ENCODE measurements around the gene APP. TPM values are rescaled to one million over a fixed set of nuclear protein-coding genes. Genes with fewer than 3 reads are reported as not detected.

The APP gene
- total RNA-seq, 1 donor from 2014 or later = 1,137 TPM

DNA sequence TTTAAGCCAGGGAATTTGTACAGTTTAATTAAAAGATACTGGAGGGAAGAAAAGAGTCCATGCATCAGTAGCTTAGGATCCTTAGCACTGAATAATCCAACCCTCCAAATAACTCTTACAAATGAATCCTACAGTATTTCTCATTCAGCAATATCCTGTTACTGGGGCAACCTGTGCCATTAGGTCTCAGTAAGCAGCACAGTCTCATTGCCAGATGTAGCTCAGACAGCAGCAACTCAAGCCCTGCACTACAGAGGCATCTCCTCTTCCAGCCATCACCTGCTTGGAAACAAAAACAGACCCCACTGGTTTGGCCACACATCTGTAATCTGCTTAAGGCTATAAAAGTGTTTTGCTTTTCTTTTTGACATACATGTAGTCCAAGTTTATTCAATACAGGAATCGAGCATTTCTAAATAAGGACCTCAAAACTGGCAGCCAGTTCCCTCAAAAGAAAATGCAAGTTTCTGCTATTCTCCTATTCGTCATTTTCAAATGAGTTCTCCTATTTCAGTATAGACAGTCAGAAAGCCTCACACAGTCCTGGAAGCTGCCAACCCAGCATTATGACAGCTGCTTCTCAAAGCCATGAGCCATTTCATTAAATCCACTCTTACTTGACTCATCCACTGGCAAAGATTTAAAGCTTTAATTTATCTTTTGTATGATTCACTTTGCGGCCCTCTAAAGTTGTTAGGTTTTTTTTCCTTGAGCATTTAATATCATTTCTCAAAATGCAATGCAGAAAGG lies 129.0 kb downstream of the APP start:
- no peaks in the 10 kb centered on the region for H3K27me3 Mint-ChIP-seq (ENCODE audit: unreplicated experiment)
- peaks cover 24% of the 10 kb centered on the region for H3K36me3 Mint-ChIP-seq (ENCODE audit: low read depth, unreplicated experiment)
- peaks cover 10% of the 10 kb centered on the region for H3K4me1 Mint-ChIP-seq (ENCODE audit: unreplicated experiment)
- H3K9me3 Mint-ChIP-seq (ENCODE audit: unreplicated experiment) = no peaks in the 10 kb centered on the region
- TF ChIP-seq, protein P1, sequence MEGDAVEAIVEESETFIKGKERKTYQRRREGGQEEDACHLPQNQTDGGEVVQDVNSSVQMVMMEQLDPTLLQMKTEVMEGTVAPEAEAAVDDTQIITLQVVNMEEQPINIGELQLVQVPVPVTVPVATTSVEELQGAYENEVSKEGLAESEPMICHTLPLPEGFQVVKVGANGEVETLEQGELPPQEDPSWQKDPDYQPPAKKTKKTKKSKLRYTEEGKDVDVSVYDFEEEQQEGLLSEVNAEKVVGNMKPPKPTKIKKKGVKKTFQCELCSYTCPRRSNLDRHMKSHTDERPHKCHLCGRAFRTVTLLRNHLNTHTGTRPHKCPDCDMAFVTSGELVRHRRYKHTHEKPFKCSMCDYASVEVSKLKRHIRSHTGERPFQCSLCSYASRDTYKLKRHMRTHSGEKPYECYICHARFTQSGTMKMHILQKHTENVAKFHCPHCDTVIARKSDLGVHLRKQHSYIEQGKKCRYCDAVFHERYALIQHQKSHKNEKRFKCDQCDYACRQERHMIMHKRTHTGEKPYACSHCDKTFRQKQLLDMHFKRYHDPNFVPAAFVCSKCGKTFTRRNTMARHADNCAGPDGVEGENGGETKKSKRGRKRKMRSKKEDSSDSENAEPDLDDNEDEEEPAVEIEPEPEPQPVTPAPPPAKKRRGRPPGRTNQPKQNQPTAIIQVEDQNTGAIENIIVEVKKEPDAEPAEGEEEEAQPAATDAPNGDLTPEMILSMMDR (IDR thresholded peaks at IDR 0.05; ENCODE audit: unreplicated experiment) = no peak
- H3K27ac Mint-ChIP-seq (ENCODE audit: unreplicated experiment) = peak overlapping the region; percentile 20
- no peak overlapping the region for H3K4me3 Mint-ChIP-seq (ENCODE audit: unreplicated experiment)
- DNase-seq (ENCODE audit: low spot score) = no peak

DNA sequence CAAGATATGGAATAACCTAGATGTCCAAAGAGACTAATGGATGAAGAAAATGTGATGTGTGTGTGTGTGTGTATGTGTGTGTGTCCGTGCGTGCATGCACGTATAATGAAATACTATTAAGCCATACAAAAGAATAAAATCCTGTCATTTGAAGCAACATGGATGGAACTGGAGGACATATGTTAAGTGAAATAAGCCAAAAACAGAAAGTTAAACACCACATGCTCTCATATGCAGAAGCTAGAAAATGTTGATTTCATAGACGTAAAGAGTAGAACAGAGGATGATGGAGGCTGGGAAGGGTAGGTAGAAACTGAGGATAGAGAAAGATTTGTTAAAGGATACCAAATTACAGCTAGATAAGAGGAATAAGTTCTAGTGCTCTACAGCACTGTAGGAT lies 133.7 kb downstream of the APP start:
- H3K36me3 Mint-ChIP-seq (ENCODE audit: low read depth, unreplicated experiment) = peaks cover 33% of the 10 kb centered on the region
- H3K4me1 Mint-ChIP-seq (ENCODE audit: unreplicated experiment) = peaks cover 44% of the 10 kb centered on the region
- TF ChIP-seq, protein P1 (IDR thresholded peaks at IDR 0.05; ENCODE audit: unreplicated experiment) = no peak
- DNase-seq (ENCODE audit: low spot score) = no peak
- H3K27ac Mint-ChIP-seq (ENCODE audit: unreplicated experiment) = peak overlapping the region; percentile 36
- no peaks in the 10 kb centered on the region for H3K9me3 Mint-ChIP-seq (ENCODE audit: unreplicated experiment)
- H3K4me3 Mint-ChIP-seq (ENCODE audit: unreplicated experiment) = no peak overlapping the region
- H3K27me3 Mint-ChIP-seq (ENCODE audit: unreplicated experiment) = peaks cover 5% of the 10 kb centered on the region

DNA sequence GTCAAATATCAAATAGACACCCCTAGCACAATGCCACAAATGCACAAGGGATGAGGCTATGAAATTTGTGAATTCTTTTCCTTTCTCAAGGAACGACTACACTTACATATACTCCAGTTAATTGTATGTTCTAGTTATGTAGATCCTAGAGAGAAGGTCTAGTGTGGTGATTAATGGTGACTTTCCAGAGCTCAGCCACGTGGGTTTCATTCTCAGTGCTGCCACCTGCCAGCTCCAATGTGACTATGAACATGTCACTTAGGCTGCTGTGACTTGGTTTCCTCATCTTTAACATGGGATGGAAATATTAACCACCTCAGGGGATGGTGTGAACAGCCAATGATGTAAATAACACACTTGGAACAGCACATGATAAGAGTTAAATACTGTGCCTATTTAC lies 138.3 kb downstream of the APP start:
- Mint-ChIP-seq H3K4me1 (ENCODE audit: unreplicated experiment) (peaks cover 63% of the 10 kb centered on the region), H3K27ac (ENCODE audit: unreplicated experiment) (no peak overlapping the region), H3K36me3 (ENCODE audit: low read depth, unreplicated experiment) (peaks cover 60% of the 10 kb centered on the region), H3K27me3 (ENCODE audit: unreplicated experiment) (peaks cover 10% of the 10 kb centered on the region), H3K9me3 (ENCODE audit: unreplicated experiment) (no peaks in the 10 kb centered on the region), H3K4me3 (ENCODE audit: unreplicated experiment) (no peak overlapping the region)
- no peak for DNase-seq (ENCODE audit: low spot score)
- TF ChIP-seq, protein P1 (IDR thresholded peaks at IDR 0.05; ENCODE audit: unreplicated experiment) = no peak

DNA sequence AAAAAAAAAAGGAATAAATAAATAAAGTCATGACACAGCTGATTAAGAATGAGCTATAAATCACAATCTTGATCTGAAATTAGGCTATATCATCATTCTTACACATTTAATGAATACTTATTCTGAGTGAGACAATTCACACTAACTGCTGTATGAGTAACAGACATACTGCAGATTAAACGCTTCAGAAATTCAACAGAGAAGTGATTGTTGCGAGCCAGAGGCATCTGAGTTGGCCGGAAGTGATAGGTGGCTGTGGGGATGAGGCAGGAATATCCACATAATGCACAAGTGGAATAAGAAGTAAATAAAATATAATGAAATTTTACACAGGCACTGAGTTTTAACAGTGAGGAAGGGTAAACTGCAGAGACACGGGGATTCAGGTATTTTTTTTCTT lies 142.4 kb downstream of the APP start:
- H3K27ac Mint-ChIP-seq (ENCODE audit: unreplicated experiment) = no peak overlapping the region
- H3K4me1 Mint-ChIP-seq (ENCODE audit: unreplicated experiment) = peaks cover 47% of the 10 kb centered on the region
- no peak overlapping the region for H3K4me3 Mint-ChIP-seq (ENCODE audit: unreplicated experiment)
- no peaks in the 10 kb centered on the region for H3K9me3 Mint-ChIP-seq (ENCODE audit: unreplicated experiment)
- TF ChIP-seq, protein P1 (IDR thresholded peaks at IDR 0.05; ENCODE audit: unreplicated experiment) = no peak
- H3K27me3 Mint-ChIP-seq (ENCODE audit: unreplicated experiment) = peaks cover 5% of the 10 kb centered on the region
- peaks cover 37% of the 10 kb centered on the region for H3K36me3 Mint-ChIP-seq (ENCODE audit: low read depth, unreplicated experiment)
- no peak for DNase-seq (ENCODE audit: low spot score)

DNA sequence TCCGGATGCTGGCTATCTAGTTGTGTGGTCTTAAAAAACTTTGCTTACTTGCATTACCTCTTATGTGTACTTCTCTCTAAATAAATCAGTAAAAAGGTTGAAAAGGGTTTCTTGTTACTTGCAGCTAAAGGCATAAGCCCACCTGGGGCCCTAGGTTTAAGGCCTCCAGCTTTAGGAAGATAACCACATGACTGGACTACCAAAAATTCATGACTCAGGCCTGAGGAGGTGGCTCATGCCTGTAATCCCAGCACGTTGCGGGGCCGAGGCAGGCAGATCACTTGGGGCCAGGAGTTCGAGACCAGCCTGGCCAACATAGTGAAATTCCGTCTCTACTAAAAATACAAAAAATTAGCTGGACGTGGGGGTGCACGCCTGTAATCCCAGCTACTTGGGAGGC lies 142.9 kb downstream of the APP start:
- no peak for DNase-seq (ENCODE audit: low spot score)
- Mint-ChIP-seq H3K27me3 (ENCODE audit: unreplicated experiment) (peaks cover 5% of the 10 kb centered on the region), H3K36me3 (ENCODE audit: low read depth, unreplicated experiment) (peaks cover 32% of the 10 kb centered on the region), H3K27ac (ENCODE audit: unreplicated experiment) (peak overlapping the region; percentile 33), H3K4me3 (ENCODE audit: unreplicated experiment) (peak overlapping the region; percentile 26), H3K9me3 (ENCODE audit: unreplicated experiment) (no peaks in the 10 kb centered on the region), H3K4me1 (ENCODE audit: unreplicated experiment) (peaks cover 42% of the 10 kb centered on the region)
- TF ChIP-seq, protein P1 (IDR thresholded peaks at IDR 0.05; ENCODE audit: unreplicated experiment) = no peak
